Measurements from ENCODE around the gene HSPB9. TPM values are rescaled to one million over a fixed set of nuclear protein-coding genes. Genes with fewer than 3 reads are reported as not detected.

Gene HSPB9
- total RNA-seq, 2 donors from 2014 or later: 0.22 TPM; not detected in 1

DNA sequence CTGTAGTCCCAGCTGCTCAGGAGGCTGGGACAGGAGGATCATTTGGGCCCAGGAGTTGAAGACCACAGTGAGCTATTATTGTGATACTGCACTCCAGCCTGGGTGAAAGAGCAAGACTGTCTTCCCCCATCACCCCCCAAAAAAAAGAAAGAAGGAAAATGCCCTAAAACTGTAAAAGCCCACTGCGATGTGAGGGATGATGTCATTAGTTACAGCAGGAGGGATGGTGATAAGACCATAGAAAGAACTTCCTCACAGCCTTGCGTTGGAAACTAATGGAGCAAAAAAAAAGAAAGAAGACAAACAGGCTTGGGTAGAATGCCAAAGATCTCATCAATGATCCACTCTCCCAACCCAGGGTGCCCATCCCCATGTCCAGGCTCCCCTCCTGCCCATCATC lies 43.1 kb upstream of the HSPB9 start:
- H3K9me3 ChIP-seq (ENCODE audit: control insufficient read depth, low read length): no peaks in the 10 kb centered on the region
- no peaks in the 10 kb centered on the region for H3K27me3 ChIP-seq (ENCODE audit: control insufficient read depth, insufficient read depth, low read length, poor library complexity, severe bottlenecking)
- no peaks in the 10 kb centered on the region for H3K36me3 ChIP-seq (ENCODE audit: control insufficient read depth, insufficient read depth, low read length)
- 87 to 88% methylated on average over 1 to 2 of the region's 2 CpGs for WGBS, 2 experiments (ENCODE audit: insufficient coverage in 1 of 2, insufficient read length in 1 of 2)
- DNase-seq: no peak
- Mint-ChIP-seq H3K27me3 (ENCODE audit: insufficient read depth) (no peaks in the 10 kb centered on the region), H3K9me3 (no peaks in the 10 kb centered on the region), H3K4me3 (no peak overlapping the region), H3K4me1 (peaks cover 10% of the 10 kb centered on the region), H3K27ac (no peak overlapping the region), H3K36me3 (ENCODE audit: low read depth) (no peaks in the 10 kb centered on the region)
- no peak overlapping the region for H3K27ac ChIP-seq (ENCODE audit: low read depth, low read length)
- no peak overlapping the region for H3K4me3 ChIP-seq (ENCODE audit: low read length)
- H3K9ac ChIP-seq (ENCODE audit: extremely low read depth, low read length, poor library complexity, severe bottlenecking): no peak overlapping the region
- TF ChIP-seq CTCF (conservative IDR thresholded peaks at IDR 0.05): no peak
- H3K4me1 ChIP-seq (ENCODE audit: control insufficient read depth, insufficient read depth, low read length): no peaks in the 10 kb centered on the region

GRCh38 chr17:42081516-42082129 lies 41.0 kb upstream of the HSPB9 start:
- Mint-ChIP-seq H3K27me3 (ENCODE audit: insufficient read depth) (no peaks in the 10 kb centered on the region), H3K4me3 (no peak overlapping the region), H3K36me3 (ENCODE audit: low read depth) (no peaks in the 10 kb centered on the region), H3K27ac (no peak overlapping the region), H3K9me3 (no peaks in the 10 kb centered on the region), H3K4me1 (peaks cover 10% of the 10 kb centered on the region)
- no peak overlapping the region for H3K27ac ChIP-seq (ENCODE audit: low read depth, low read length)
- no peak for DNase-seq
- no peaks in the 10 kb centered on the region for H3K9me3 ChIP-seq (ENCODE audit: control insufficient read depth, low read length)
- H3K4me1 ChIP-seq (ENCODE audit: control insufficient read depth, insufficient read depth, low read length): no peaks in the 10 kb centered on the region
- H3K4me3 ChIP-seq (ENCODE audit: low read length): no peak overlapping the region
- H3K27me3 ChIP-seq (ENCODE audit: control insufficient read depth, insufficient read depth, low read length, poor library complexity, severe bottlenecking): no peaks in the 10 kb centered on the region
- TF ChIP-seq CTCF (conservative IDR thresholded peaks at IDR 0.05): no peak
- WGBS, 2 experiments (ENCODE audit: insufficient coverage in 1 of 2, insufficient read length in 1 of 2): 89 to 97% methylated on average over 9 of the region's 9 CpGs
- no peak overlapping the region for H3K9ac ChIP-seq (ENCODE audit: extremely low read depth, low read length, poor library complexity, severe bottlenecking)
- H3K36me3 ChIP-seq (ENCODE audit: control insufficient read depth, insufficient read depth, low read length): no peaks in the 10 kb centered on the region

DNA sequence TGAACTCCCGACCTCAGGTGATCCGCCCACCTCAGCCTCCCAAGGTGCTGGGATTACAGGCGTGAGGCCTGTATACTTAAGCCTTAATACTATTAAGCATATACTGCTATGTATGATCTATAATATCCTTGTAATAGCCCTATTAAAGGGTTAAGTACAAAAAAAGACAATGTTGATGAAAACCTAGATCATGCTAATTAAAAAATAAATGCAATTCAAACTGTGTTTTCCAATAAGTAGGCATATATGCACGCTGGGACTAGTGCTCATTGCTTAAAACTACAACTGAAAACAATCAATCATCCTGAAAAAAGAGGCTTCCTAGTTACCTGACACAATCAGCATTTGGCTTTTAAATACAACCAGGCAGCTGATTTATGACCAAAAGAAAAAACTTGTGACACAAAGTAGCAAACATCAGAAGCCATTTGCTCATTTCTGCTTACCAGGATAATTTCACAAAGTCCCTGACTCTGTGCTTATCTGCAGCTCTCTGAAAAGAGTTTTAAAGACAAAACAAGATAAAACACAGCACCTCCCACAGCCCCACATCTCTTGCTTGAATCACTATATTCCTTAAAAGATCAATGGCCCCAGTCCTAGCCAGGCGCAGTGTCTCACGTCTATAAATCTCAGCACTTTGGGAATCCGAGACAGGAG lies 35.4 kb upstream of the HSPB9 start:
- 85 to 87% methylated on average over 4 to 6 of the region's 7 CpGs for WGBS, 2 experiments (ENCODE audit: insufficient coverage in 1 of 2, insufficient read length in 1 of 2)
- H3K27me3 ChIP-seq (ENCODE audit: control insufficient read depth, insufficient read depth, low read length, poor library complexity, severe bottlenecking): no peaks in the 10 kb centered on the region
- no peaks in the 10 kb centered on the region for H3K36me3 ChIP-seq (ENCODE audit: control insufficient read depth, insufficient read depth, low read length)
- H3K27ac Mint-ChIP-seq: no peak overlapping the region
- peaks cover 14% of the 10 kb centered on the region for H3K4me1 Mint-ChIP-seq
- no peak for DNase-seq
- no peaks in the 10 kb centered on the region for H3K9me3 Mint-ChIP-seq
- peaks cover 8% of the 10 kb centered on the region for H3K4me1 ChIP-seq (ENCODE audit: control insufficient read depth, insufficient read depth, low read length)
- H3K9me3 ChIP-seq (ENCODE audit: control insufficient read depth, low read length): no peaks in the 10 kb centered on the region
- H3K27me3 Mint-ChIP-seq (ENCODE audit: insufficient read depth): peaks cover 9% of the 10 kb centered on the region
- no peak overlapping the region for H3K4me3 Mint-ChIP-seq
- H3K36me3 Mint-ChIP-seq (ENCODE audit: low read depth): no peaks in the 10 kb centered on the region
- no peak overlapping the region for H3K4me3 ChIP-seq (ENCODE audit: low read length)
- TF ChIP-seq CTCF (conservative IDR thresholded peaks at IDR 0.05): no peak
- H3K27ac ChIP-seq (ENCODE audit: low read depth, low read length): no peak overlapping the region
- H3K9ac ChIP-seq (ENCODE audit: extremely low read depth, low read length, poor library complexity, severe bottlenecking): no peak overlapping the region
